Breast epithelium (tissue), 3 donors: ENCODE results near the gene TNFSF11.

Experiments used
- CTCF ChIP-seq, 3 donors: fragments of 450-650 bp; IDR thresholded peaks; one replicate each; pipeline ENCODE4 v1.5.1; 2016 to 2017; ENCODE audit warnings: antibody characterized with exemption in 3 of 3, mild to moderate bottlenecking in 3 of 3, moderate library complexity in 3 of 3
- POLR2AphosphoS5 ChIP-seq, 3 donors: sonication (generic); formaldehyde crosslinking; IDR thresholded peaks; one replicate each; pipeline ENCODE4 v1.6.1; 2017; ENCODE audit warnings: antibody characterized with exemption in 3 of 3

DNA sequence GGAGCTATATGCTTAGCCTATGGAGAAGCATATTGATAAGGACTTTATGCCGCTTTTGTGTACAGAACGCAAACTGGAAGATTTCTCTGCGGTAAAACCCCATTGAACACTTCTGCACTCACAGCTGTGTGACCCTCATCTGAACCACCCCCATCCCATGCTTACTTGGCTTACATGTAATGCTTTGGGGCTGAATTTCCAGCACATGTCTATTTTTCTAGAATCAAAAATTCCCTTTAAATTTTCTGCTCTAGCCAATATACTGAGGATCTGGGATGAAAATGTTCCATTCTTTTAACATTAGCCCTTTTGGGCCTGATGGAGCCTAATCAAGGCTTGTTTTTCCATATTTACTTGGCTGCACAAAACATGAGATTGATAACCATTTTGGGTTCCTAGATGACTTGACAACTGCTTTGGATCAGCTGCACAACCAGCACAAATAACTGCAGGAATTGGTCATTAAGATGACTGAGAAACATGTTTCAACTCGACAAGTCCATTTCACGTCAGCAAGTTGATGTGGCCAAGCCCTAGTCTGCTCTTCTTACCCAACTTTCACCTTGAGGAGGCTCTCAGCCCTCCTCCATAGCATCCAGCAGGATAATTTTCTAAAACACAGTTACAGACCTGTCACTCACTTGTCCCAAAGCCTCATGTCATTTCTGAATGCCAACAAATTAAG, 52.4 kb downstream of the TNFSF11 start:
- TF ChIP-seq CTCF (IDR thresholded peaks at IDR 0.05) (no peak), POLR2AphosphoS5 (IDR thresholded peaks at IDR 0.05) (no peak)
